SK-N-SH treated with all-trans-retinoic acid at 6 μM for 48 hours (cell line): Measurements from ENCODE around the gene LAMP5.

ENCODE experiments used
- ATAC-seq: fragments of 200-7000 bp; cut with Tn5 transposase; 3 replicates; pipeline ENCODE4 v1.9.1; 2020; ENCODE audit warnings: mild to moderate bottlenecking, moderate library complexity
- ARNTL ChIP-seq: fragments of 450-650 bp; formaldehyde crosslinking; IDR thresholded peaks from 2 replicates; pipeline ENCODE4 v1.5.0; 2020; ENCODE audit warnings: low read depth, mild to moderate bottlenecking, moderate library complexity, borderline replicate concordance
- BACH2 ChIP-seq: fragments of 250-450 bp; sonication (Bioruptor Pico); IDR thresholded peaks from 2 replicates; pipeline ENCODE4 v1.9.0; 2021; ENCODE audit warnings: mild to moderate bottlenecking, borderline replicate concordance
- CSDC2 ChIP-seq: fragments of 250-450 bp; sonication (Bioruptor Pico); IDR thresholded peaks from 2 replicates; pipeline ENCODE4 v1.5.0; 2020; ENCODE audit warnings: mild to moderate bottlenecking, moderate library complexity
- ESRRG ChIP-seq: fragments of 250-450 bp; sonication (Bioruptor Pico); IDR thresholded peaks from 2 replicates; pipeline ENCODE4 v1.6.1; 2021; ENCODE audit warnings: mild to moderate bottlenecking
- GLIS3 ChIP-seq: fragments of 250-450 bp; sonication (Bioruptor Pico); IDR thresholded peaks from 2 replicates; pipeline ENCODE4 v1.5.0; 2020; ENCODE audit warnings: mild to moderate bottlenecking, moderate library complexity
- OSR1 ChIP-seq: fragments of 250-450 bp; sonication (Bioruptor Pico); IDR thresholded peaks from 2 replicates; pipeline ENCODE4 v1.8.0; 2022; ENCODE audit warnings: moderate library complexity, mild to moderate bottlenecking, inconsistent platforms
- RARB ChIP-seq: fragments of 250-450 bp; sonication (Bioruptor Pico); IDR thresholded peaks from 2 replicates; pipeline ENCODE4 v1.8.0; 2021; ENCODE audit warnings: mild to moderate bottlenecking, moderate library complexity
- SNAI2 ChIP-seq: fragments of 250-450 bp; sonication (Bioruptor Pico); IDR thresholded peaks from 2 replicates; pipeline ENCODE4 v1.5.0; 2020; ENCODE audit warnings: mild to moderate bottlenecking, moderate library complexity
- TCF4 ChIP-seq: fragments of 250-450 bp; sonication (Bioruptor Pico); IDR thresholded peaks from 2 replicates; pipeline ENCODE4 v1.8.0; 2021; ENCODE audit warnings: mild to moderate bottlenecking, moderate library complexity, borderline replicate concordance
- TOX ChIP-seq: fragments of 250-450 bp; sonication (Bioruptor Pico); IDR thresholded peaks from 2 replicates; pipeline ENCODE4 v1.8.0; 2021; ENCODE audit warnings: mild to moderate bottlenecking, moderate library complexity, borderline replicate concordance
- ZC3H10 ChIP-seq: fragments of 250-450 bp; sonication (Bioruptor Pico); IDR thresholded peaks from 2 replicates; pipeline ENCODE4 v1.5.1; 2021; ENCODE audit warnings: mild to moderate bottlenecking, moderate library complexity
- ZFP3 ChIP-seq: fragments of 250-450 bp; sonication (Bioruptor Pico); IDR thresholded peaks from 2 replicates; pipeline ENCODE4 v1.5.0; 2020; ENCODE audit warnings: mild to moderate bottlenecking, moderate library complexity
- ZFP30 ChIP-seq: fragments of 450-650 bp; formaldehyde crosslinking; IDR thresholded peaks from 2 replicates; pipeline ENCODE4 v1.5.0; 2022; ENCODE audit warnings: mild to moderate bottlenecking, moderate library complexity
- ZNF565 ChIP-seq: fragments of 450-650 bp; formaldehyde crosslinking; conservative IDR thresholded peaks from 2 replicates; pipeline ENCODE4 v1.5.0; 2020; ENCODE audit warnings: low read depth, mild to moderate bottlenecking, moderate library complexity
- ZNF70 ChIP-seq: fragments of 450-650 bp; formaldehyde crosslinking; IDR thresholded peaks from 2 replicates; pipeline ENCODE4 v1.5.0; 2020; ENCODE audit warnings: mild to moderate bottlenecking, moderate library complexity
- ZNF8 ChIP-seq: fragments of 450-650 bp; formaldehyde crosslinking; IDR thresholded peaks from 2 replicates; pipeline ENCODE4 v1.5.0; 2020; ENCODE audit warnings: mild to moderate bottlenecking, moderate library complexity
- TF ChIP-seq, protein P1 (sequence below): fragments of 250-450 bp; sonication (Bioruptor Pico); IDR thresholded peaks from 2 replicates; pipeline ENCODE4 v1.8.0; 2021; ENCODE audit warnings: low read depth, mild to moderate bottlenecking, moderate library complexity, borderline replicate concordance
- TF ChIP-seq, protein P2 (sequence below): fragments of 250-450 bp; sonication (Bioruptor Pico); IDR thresholded peaks from 2 replicates; pipeline ENCODE4 v1.5.0; 2020; ENCODE audit warnings: mild to moderate bottlenecking, moderate library complexity
- TF ChIP-seq, protein P3 (sequence below): fragments of 250-450 bp; sonication (Bioruptor Pico); IDR thresholded peaks from 2 replicates; pipeline ENCODE4 v1.5.1; 2021; ENCODE audit warnings: mild to moderate bottlenecking, moderate library complexity
- TF ChIP-seq, protein P4 (sequence below): fragments of 250-450 bp; sonication (Bioruptor Pico); IDR thresholded peaks from 2 replicates; pipeline ENCODE4 v1.8.0; 2020; ENCODE audit warnings: mild to moderate bottlenecking, moderate library complexity, borderline replicate concordance
- TF ChIP-seq, protein P5 (sequence below): fragments of 250-450 bp; sonication (Bioruptor Pico); IDR thresholded peaks from 2 replicates; pipeline ENCODE4 v1.5.1; 2020; ENCODE audit warnings: low read depth, mild to moderate bottlenecking, moderate library complexity

The LAMP5 gene

DNA sequence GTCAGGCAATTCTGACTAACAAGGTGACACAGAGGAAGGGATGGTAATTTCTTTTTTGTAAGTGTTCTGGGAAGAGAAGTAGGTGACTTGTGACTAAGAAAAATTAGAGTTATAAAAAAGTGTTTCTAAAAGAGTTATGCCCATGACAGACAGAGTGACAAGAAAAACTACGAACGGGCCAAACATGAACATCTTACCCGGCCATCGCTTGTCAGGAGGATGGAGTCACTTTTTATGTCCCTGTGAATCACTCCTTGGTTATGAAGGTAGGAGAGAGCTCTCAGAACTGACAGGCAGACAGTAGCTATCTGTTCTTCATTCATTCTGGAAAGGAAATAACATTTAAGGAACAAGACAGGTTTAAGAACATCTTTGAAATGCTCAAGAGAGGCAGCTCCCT lies 43.0 kb downstream of the LAMP5 start:
- TF ChIP-seq OSR1 (CRISPR knock-in tag) (no peak), GLIS3 (CRISPR knock-in tag) (no peak), BACH2 (no peak), SNAI2 (CRISPR knock-in tag) (no peak), ZFP3 (CRISPR knock-in tag) (no peak), ZFP30 (CRISPR knock-in tag) (no peak), ARNTL (CRISPR knock-in tag) (no peak), RARB (no peak), ZNF8 (CRISPR knock-in tag) (no peak), ZC3H10 (CRISPR knock-in tag) (no peak), ZNF565 (CRISPR knock-in tag) (no peak), CSDC2 (CRISPR knock-in tag) (no peak), ZNF70 (no peak), TOX (CRISPR knock-in tag) (no peak), ESRRG (CRISPR knock-in tag) (no peak)
- TF ChIP-seq, protein P1, sequence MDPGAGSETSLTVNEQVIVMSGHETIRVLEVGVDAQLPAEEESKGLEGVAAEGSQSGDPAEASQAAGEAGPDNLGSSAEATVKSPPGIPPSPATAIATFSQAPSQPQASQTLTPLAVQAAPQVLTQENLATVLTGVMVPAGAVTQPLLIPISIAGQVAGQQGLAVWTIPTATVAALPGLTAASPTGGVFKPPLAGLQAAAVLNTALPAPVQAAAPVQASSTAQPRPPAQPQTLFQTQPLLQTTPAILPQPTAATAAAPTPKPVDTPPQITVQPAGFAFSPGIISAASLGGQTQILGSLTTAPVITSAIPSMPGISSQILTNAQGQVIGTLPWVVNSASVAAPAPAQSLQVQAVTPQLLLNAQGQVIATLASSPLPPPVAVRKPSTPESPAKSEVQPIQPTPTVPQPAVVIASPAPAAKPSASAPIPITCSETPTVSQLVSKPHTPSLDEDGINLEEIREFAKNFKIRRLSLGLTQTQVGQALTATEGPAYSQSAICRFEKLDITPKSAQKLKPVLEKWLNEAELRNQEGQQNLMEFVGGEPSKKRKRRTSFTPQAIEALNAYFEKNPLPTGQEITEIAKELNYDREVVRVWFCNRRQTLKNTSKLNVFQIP (CRISPR knock-in tag) = no peak
- TF ChIP-seq, protein P2, sequence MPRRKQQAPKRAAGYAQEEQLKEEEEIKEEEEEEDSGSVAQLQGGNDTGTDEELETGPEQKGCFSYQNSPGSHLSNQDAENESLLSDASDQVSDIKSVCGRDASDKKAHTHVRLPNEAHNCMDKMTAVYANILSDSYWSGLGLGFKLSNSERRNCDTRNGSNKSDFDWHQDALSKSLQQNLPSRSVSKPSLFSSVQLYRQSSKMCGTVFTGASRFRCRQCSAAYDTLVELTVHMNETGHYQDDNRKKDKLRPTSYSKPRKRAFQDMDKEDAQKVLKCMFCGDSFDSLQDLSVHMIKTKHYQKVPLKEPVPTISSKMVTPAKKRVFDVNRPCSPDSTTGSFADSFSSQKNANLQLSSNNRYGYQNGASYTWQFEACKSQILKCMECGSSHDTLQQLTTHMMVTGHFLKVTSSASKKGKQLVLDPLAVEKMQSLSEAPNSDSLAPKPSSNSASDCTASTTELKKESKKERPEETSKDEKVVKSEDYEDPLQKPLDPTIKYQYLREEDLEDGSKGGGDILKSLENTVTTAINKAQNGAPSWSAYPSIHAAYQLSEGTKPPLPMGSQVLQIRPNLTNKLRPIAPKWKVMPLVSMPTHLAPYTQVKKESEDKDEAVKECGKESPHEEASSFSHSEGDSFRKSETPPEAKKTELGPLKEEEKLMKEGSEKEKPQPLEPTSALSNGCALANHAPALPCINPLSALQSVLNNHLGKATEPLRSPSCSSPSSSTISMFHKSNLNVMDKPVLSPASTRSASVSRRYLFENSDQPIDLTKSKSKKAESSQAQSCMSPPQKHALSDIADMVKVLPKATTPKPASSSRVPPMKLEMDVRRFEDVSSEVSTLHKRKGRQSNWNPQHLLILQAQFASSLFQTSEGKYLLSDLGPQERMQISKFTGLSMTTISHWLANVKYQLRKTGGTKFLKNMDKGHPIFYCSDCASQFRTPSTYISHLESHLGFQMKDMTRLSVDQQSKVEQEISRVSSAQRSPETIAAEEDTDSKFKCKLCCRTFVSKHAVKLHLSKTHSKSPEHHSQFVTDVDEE (CRISPR knock-in tag) = no peak
- TF ChIP-seq, protein P3, sequence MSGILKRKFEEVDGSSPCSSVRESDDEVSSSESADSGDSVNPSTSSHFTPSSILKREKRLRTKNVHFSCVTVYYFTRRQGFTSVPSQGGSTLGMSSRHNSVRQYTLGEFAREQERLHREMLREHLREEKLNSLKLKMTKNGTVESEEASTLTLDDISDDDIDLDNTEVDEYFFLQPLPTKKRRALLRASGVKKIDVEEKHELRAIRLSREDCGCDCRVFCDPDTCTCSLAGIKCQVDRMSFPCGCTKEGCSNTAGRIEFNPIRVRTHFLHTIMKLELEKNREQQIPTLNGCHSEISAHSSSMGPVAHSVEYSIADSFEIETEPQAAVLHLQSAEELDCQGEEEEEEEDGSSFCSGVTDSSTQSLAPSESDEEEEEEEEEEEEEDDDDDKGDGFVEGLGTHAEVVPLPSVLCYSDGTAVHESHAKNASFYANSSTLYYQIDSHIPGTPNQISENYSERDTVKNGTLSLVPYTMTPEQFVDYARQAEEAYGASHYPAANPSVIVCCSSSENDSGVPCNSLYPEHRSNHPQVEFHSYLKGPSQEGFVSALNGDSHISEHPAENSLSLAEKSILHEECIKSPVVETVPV (CRISPR knock-in tag) = no peak
- TF ChIP-seq, protein P4, sequence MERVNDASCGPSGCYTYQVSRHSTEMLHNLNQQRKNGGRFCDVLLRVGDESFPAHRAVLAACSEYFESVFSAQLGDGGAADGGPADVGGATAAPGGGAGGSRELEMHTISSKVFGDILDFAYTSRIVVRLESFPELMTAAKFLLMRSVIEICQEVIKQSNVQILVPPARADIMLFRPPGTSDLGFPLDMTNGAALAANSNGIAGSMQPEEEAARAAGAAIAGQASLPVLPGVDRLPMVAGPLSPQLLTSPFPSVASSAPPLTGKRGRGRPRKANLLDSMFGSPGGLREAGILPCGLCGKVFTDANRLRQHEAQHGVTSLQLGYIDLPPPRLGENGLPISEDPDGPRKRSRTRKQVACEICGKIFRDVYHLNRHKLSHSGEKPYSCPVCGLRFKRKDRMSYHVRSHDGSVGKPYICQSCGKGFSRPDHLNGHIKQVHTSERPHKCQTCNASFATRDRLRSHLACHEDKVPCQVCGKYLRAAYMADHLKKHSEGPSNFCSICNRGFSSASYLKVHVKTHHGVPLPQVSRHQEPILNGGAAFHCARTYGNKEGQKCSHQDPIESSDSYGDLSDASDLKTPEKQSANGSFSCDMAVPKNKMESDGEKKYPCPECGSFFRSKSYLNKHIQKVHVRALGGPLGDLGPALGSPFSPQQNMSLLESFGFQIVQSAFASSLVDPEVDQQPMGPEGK (CRISPR knock-in tag) = no peak
- TF ChIP-seq, protein P5, sequence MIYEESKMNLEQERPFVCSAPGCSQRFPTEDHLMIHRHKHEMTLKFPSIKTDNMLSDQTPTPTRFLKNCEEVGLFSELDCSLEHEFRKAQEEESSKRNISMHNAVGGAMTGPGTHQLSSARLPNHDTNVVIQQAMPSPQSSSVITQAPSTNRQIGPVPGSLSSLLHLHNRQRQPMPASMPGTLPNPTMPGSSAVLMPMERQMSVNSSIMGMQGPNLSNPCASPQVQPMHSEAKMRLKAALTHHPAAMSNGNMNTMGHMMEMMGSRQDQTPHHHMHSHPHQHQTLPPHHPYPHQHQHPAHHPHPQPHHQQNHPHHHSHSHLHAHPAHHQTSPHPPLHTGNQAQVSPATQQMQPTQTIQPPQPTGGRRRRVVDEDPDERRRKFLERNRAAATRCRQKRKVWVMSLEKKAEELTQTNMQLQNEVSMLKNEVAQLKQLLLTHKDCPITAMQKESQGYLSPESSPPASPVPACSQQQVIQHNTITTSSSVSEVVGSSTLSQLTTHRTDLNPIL (CRISPR knock-in tag) = no peak
- TF ChIP-seq, all 23 proteins: peak for 0
- ATAC-seq = no peak

DNA sequence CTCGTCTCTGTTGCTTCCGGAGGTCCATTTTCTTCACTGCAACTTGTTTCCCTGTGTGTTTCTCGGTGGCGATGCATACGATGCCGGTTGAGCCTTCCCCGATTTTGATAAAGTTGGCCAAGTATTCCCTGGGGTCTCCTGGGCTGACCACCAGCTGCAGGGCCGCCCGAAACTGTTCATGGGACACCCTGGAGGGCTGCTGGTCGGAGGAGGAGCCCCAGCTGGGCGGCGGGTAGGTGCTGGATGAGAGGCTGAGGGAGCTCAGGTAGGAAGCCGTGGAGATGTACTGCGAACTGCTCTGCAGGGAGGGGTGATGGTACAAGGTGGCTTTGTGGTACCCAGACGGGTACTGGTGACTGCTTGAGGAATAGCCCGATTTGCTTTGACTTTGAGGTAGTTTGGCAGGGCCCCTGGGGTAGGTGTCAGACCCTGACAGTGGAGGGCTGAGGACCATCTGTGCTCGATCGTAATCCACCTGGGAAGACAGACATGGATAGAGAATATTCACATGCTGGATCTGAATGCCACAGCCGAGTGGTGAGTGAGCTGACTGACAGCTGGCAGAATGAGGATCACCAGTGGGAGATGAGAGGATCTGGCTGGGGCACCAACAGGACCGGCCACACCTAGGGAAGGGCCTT lies 51.6 kb downstream of the LAMP5 start:
- no peak for ATAC-seq
- TF ChIP-seq ZFP3 (CRISPR knock-in tag) = no peak
- TF ChIP-seq ZC3H10 (CRISPR knock-in tag) = no peak
- TF ChIP-seq SNAI2 (CRISPR knock-in tag) = no peak
- no peak for TF ChIP-seq CSDC2 (CRISPR knock-in tag)
- no peak for TF ChIP-seq ZNF565 (CRISPR knock-in tag)
- TF ChIP-seq, protein P5 (CRISPR knock-in tag) = no peak
- TF ChIP-seq OSR1 (CRISPR knock-in tag) = no peak
- no peak for TF ChIP-seq ARNTL (CRISPR knock-in tag)
- TF ChIP-seq BACH2 = no peak
- TF ChIP-seq, protein P2 (CRISPR knock-in tag) = no peak
- TF ChIP-seq, protein P3 (CRISPR knock-in tag) = no peak
- no peak for TF ChIP-seq TCF4
- TF ChIP-seq RARB = no peak
- no peak for TF ChIP-seq ZNF70
- no peak for TF ChIP-seq GLIS3 (CRISPR knock-in tag)
- no peak for TF ChIP-seq ZNF8 (CRISPR knock-in tag)
- TF ChIP-seq, all 23 proteins: peak for 0
